Adrenal gland (tissue), 12 donors: Measurements from ENCODE around the gene FOXC2. TPM values are rescaled to one million over a fixed set of nuclear protein-coding genes. Genes with fewer than 3 reads are reported as not detected.

Experiments
- DNase-seq, 7 donors: peaks; one replicate each; pipeline ENCODE4 v3.0.0-alpha.2; 2019 to 2020
- H3K27ac ChIP-seq, 5 donors: fragments of 200-600 bp; sonication (generic) in 4 of 5; 1 replicate in 3 of 5; 2 replicates in 2 of 5; pipeline versions ENCODE4 v1.5.1 to v1.8.0; 2016 to 2020; ENCODE audit warnings: mild to moderate bottlenecking in 1 of 5
- H3K27me3 ChIP-seq: fragments of 200-600 bp; 2 replicates; pipeline ENCODE4 v1.8.0; 2021
- H3K36me3 ChIP-seq, 2 donors: fragments of 200-600 bp; replicated peaks in 1 of 2; 1 replicate in 1 of 2; 2 replicates in 1 of 2; pipeline versions ENCODE4 v1.5.1 to v1.8.0; 2018 to 2022
- H3K4me1 ChIP-seq, 2 donors: fragments of 200-600 bp; replicated peaks in 1 of 2; 1 replicate in 1 of 2; 2 replicates in 1 of 2; pipeline versions ENCODE4 v1.5.1 to v1.8.0; 2018 to 2021
- H3K4me3 ChIP-seq, 4 donors: fragments of 200-600 bp; sonication (generic) in 3 of 4; one replicate each; pipeline ENCODE4 v1.5.1; 2016 to 2018
- H3K9me3 ChIP-seq, 3 donors: fragments of 200-600 bp; sonication (generic) in 1 of 3; replicated peaks in 1 of 3; 1 replicate in 2 of 3; 2 replicates in 1 of 3; pipeline versions ENCODE4 v1.5.1 to v1.8.0; 2016 to 2021
- CTCF ChIP-seq, 6 experiments: fragments of 450-650 bp in 4 of 6; fragments of 200-600 bp in 2 of 6; sonication (generic) in 1 of 6; IDR thresholded peaks; 1 replicate in 5 of 6; 2 replicates in 1 of 6; pipeline versions ENCODE4 v1.5.1 to v1.8.0; 2016 to 2021; ENCODE audit warnings: antibody characterized with exemption in 6 of 6, mild to moderate bottlenecking in 2 of 6, moderate library complexity in 1 of 6
- POLR2A ChIP-seq, 2 donors: fragments of 450-650 bp; IDR thresholded peaks; one replicate each; pipeline ENCODE4 v1.6.1; 2017; ENCODE audit warnings: antibody characterized with exemption in 2 of 2, mild to moderate bottlenecking in 2 of 2, moderate library complexity in 1 of 2
- WGBS, 4 donors: extraction: QIAGEN DNeasy Blood & Tissue Kit in 2 of 4; methylation state at CpG; one replicate each; pipeline versions ENCODE4 v1.1.5 to v1.1.7; 2013 to 2017; 5-methylcytosine and 5-hydroxymethylcytosine counted together
- intact Hi-C, 2 donors: fragments of 100-400 bp; cut with DNase I; formaldehyde crosslinking; loops; one replicate each; pipeline versions ENCODE4 v1.14.1 to v1.15.0; 2022 to 2023
- polyA plus RNA-seq, 3 donors: library from polyadenylated mRNA; stranded (reverse); fragments of 200-250 nt in 2 of 3; fragments of 350-450 nt in 1 of 3; fragmentation: Illumina TruSeq in 1 of 3; extraction: RNeasy Lipid Tissue Mini Kit (QIAGEN cat#74804) in 1 of 3; gene quantifications; one replicate each; pipeline ENCODE4 v1.2.3, GENCODE V29; 2013 to 2014
- total RNA-seq, 9 donors: library from RNA; depleted of rRNA in 4 of 9; stranded (reverse); fragments of >200 nt in 4 of 9; fragments of 120-200 nt in 1 of 9; fragmentation: NEBNext Ultra II Directional in 1 of 9; extraction: Animal tissue kit (Norgen Biotek cat#: 25700) in 1 of 9; gene quantifications; one replicate each; pipeline versions ENCODE4 v1.1.0 to v1.2.4, GENCODE V29; 2013 to 2023
- donor health status: healthy with polysubstance abuse.
- donor health status: Bipolar disorder and iron deficiency.
- donor health status: DM: yes; HTN: yes; CAD: no.
- donor health status: DM: no; HTN: no; CAD: no.
- donor health status: DM: no; HTN: no; CAD: no.
- donor health status: DM: yes; HTN: yes; CAD: no.

The FOXC2 gene
- total and polyA plus RNA-seq, 12 donors, result 0.39 to 4.8 (median 2.1) TPM

- no peak overlapping the region for H3K4me3 ChIP-seq
- DNase-seq, result no peak
- H3K27ac ChIP-seq, result peak overlapping the region in 2 of 5 donors; percentile 47 to 67
- intact Hi-C loops, result loop anchor here in 1 of 2 donors (5.0 kb wide), 1 partner anchor 483 kb away; no protein-coding TSS in a partner anchor
- no peaks in the 10 kb centered on the region for H3K4me1 ChIP-seq
- H3K27me3 ChIP-seq, result peaks cover 64% of the 10 kb centered on the region
- H3K9me3 ChIP-seq, result no peaks in the 10 kb centered on the region
- no peaks in the 10 kb centered on the region for H3K36me3 ChIP-seq
- TF ChIP-seq POLR2A (IDR thresholded peaks at IDR 0.05) (no peak), CTCF (IDR thresholded peaks at IDR 0.05) (no peak)
- 45 to 58% (median 53%) methylated on average over 10 to 13 of the region's 13 CpGs for WGBS, 4 donors
Observed at GRCh38 chr16:86573646-86574508, 7.2 kb downstream of the FOXC2 start.

- TF ChIP-seq POLR2A (IDR thresholded peaks at IDR 0.05) (no peak), CTCF (IDR thresholded peaks at IDR 0.05) (no peak)
- intact Hi-C loops, result loop anchor here in 1 of 2 donors (5.0 kb wide), 1 partner anchor 483 kb away; no protein-coding TSS in a partner anchor
- H3K36me3 ChIP-seq, result no peaks in the 10 kb centered on the region
- no peak for DNase-seq
- WGBS, 4 donors, result 24 to 67% (median 53%) methylated on average over 4 of the region's 4 CpGs
- H3K9me3 ChIP-seq, result no peaks in the 10 kb centered on the region
- peak overlapping the region in 2 of 5 donors; percentile 47 to 67 for H3K27ac ChIP-seq
- H3K27me3 ChIP-seq, result peaks cover 64% of the 10 kb centered on the region
- no peaks in the 10 kb centered on the region for H3K4me1 ChIP-seq
- H3K4me3 ChIP-seq, result no peak overlapping the region
Observed at GRCh38 chr16:86574646-86575045, 8.0 kb downstream of the FOXC2 start.

DNA sequence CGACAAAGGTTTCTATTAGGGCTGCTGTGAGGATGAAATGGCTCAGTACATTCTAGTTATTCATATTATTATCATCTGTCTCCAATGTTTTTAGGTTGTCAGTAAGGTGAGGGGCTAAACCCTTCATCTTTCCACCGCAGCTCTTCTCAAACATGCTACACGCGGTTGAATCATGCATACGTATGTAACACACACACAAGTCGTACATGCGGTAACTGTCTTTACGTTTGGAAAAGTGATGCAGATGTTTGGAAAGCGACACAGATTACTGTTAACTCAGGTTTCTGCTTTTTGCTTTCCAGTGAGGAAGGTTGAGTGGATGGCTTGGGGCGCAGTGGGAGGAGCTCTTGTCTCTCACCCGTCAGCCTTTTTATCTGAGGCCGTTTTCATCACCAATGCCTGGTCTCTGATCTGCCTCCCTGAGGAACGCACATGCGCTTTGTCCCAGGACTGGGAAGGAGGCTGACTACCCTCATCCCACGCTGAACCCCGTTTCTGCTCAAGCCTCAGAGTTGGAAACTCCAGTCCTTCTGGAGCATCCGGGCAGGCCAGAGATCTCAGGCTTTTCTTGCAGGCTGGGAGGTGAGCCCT lies 8.6 kb downstream of the FOXC2 start:
- H3K4me1 ChIP-seq, result no peaks in the 10 kb centered on the region
- peak overlapping the region in 1 of 4 donors; percentile 31 for H3K4me3 ChIP-seq
- WGBS, 4 donors, result 48 to 55% (median 53%) methylated on average over 17 of the region's 17 CpGs
- no peaks in the 10 kb centered on the region for H3K9me3 ChIP-seq
- H3K27me3 ChIP-seq, result peaks cover 64% of the 10 kb centered on the region
- DNase-seq, result no peak
- H3K36me3 ChIP-seq, result no peaks in the 10 kb centered on the region
- TF ChIP-seq CTCF (IDR thresholded peaks at IDR 0.05) (no peak), POLR2A (IDR thresholded peaks at IDR 0.05) (no peak)
- peak overlapping the region in 2 of 5 donors; percentile 47 to 67 for H3K27ac ChIP-seq
- intact Hi-C loops, result no loop called here

GRCh38 chr16:86575754-86576557 lies 9.3 kb downstream of the FOXC2 start:
- intact Hi-C loops, result no loop called here
- no peaks in the 10 kb centered on the region for H3K9me3 ChIP-seq
- H3K4me3 ChIP-seq, result peak overlapping the region in 1 of 4 donors; percentile 37
- H3K36me3 ChIP-seq, result no peaks in the 10 kb centered on the region
- H3K27me3 ChIP-seq, result peaks cover 62% of the 10 kb centered on the region
- DNase-seq, result peak in 6 of 7 donors; percentile 63 to 81 (median 65)
- TF ChIP-seq CTCF (IDR thresholded peaks at IDR 0.05), result peak in 5 of 6 experiments; percentile 13 to 40 (median 34)
- no peak for TF ChIP-seq POLR2A (IDR thresholded peaks at IDR 0.05)
- H3K27ac ChIP-seq, result peak overlapping the region in 2 of 5 donors; percentile 70 to 78
- H3K4me1 ChIP-seq, result no peaks in the 10 kb centered on the region
- 1 to 2% (median 1%) methylated on average over 37 to 54 of the region's 54 CpGs for WGBS, 4 donors
